Ishikawa (cell line): ENCODE data around the gene AKR1C8.

ENCODE experiments used
- CEBPB ChIP-seq: IDR thresholded peaks from 2 replicates; pipeline ENCODE4 v1.6.1; 2012
- CREB1 ChIP-seq: IDR thresholded peaks from 2 replicates; pipeline ENCODE4 v1.6.1; 2012; ENCODE audit warnings: low read depth
- EGR1 ChIP-seq: IDR thresholded peaks from 2 replicates; pipeline ENCODE4 v1.6.1; 2012
- EP300 ChIP-seq: IDR thresholded peaks from 2 replicates; pipeline ENCODE4 v1.6.1; 2012; ENCODE audit warnings: borderline replicate concordance
- FOXM1 ChIP-seq: IDR thresholded peaks from 2 replicates; pipeline ENCODE4 v1.6.1; 2012; ENCODE audit warnings: low read depth, borderline replicate concordance
- MAX ChIP-seq: IDR thresholded peaks from 2 replicates; pipeline ENCODE4 v1.6.1; 2012
- NFIC ChIP-seq: IDR thresholded peaks from 2 replicates; pipeline ENCODE4 v1.6.1; 2012
- RAD21 ChIP-seq: IDR thresholded peaks from 2 replicates; pipeline ENCODE4 v1.6.1; 2012; ENCODE audit warnings: low read depth
- REST ChIP-seq: IDR thresholded peaks from 2 replicates; pipeline ENCODE4 v1.6.1; 2012; ENCODE audit warnings: low read depth, mild to moderate bottlenecking
- TAF1 ChIP-seq: IDR thresholded peaks from 2 replicates; pipeline ENCODE4 v1.6.1; 2012; ENCODE audit warnings: low read depth, mild to moderate bottlenecking
- TCF12 ChIP-seq: IDR thresholded peaks from 2 replicates; pipeline ENCODE4 v1.6.1; 2012; ENCODE audit warnings: low read depth
- TEAD4 ChIP-seq: IDR thresholded peaks from 2 replicates; pipeline ENCODE4 v1.6.1; 2012
- USF1 ChIP-seq: IDR thresholded peaks from 2 replicates; pipeline ENCODE4 v1.6.1; 2012
- YY1 ChIP-seq: IDR thresholded peaks from 2 replicates; pipeline ENCODE4 v1.6.1; 2012; ENCODE audit warnings: low read depth
- ZBTB7A ChIP-seq: IDR thresholded peaks from 2 replicates; pipeline ENCODE4 v1.6.1; 2012; ENCODE audit warnings: low read depth

AKR1C8 gene

GRCh38 chr10:5146920-5147254, 38.1 kb downstream of the AKR1C8 start:
- TF ChIP-seq CREB1 (no peak), RAD21 (no peak), TEAD4 (no peak), CEBPB (no peak), TCF12 (no peak), USF1 (no peak), EP300 (no peak), YY1 (no peak), MAX (no peak), ZBTB7A (no peak), REST (no peak), FOXM1 (no peak), TAF1 (no peak), NFIC (no peak), EGR1 (no peak)

- TF ChIP-seq REST = no peak
- no peak for TF ChIP-seq CREB1
- no peak for TF ChIP-seq EP300
- TF ChIP-seq YY1 = no peak
- TF ChIP-seq MAX = no peak
- no peak for TF ChIP-seq TCF12
- TF ChIP-seq EGR1 = no peak
- no peak for TF ChIP-seq USF1
- no peak for TF ChIP-seq ZBTB7A
- TF ChIP-seq RAD21 = no peak
These were observed 41.8 kb downstream of the AKR1C8 start for GRCh38 chr10:5143137-5143536.

GRCh38 chr10:5142199-5142598, 42.8 kb downstream of the AKR1C8 start:
- TF ChIP-seq RAD21 = no peak
- no peak for TF ChIP-seq NFIC
- no peak for TF ChIP-seq ZBTB7A
- TF ChIP-seq FOXM1 = no peak
- TF ChIP-seq YY1 = no peak
- TF ChIP-seq TAF1 = no peak
- TF ChIP-seq TCF12 = no peak
- TF ChIP-seq CREB1 = no peak
- no peak for TF ChIP-seq EP300
- TF ChIP-seq TEAD4 = no peak

GRCh38 chr10:5136468-5137087, 48.4 kb downstream of the AKR1C8 start:
- TF ChIP-seq REST (no peak), NFIC (no peak), YY1 (no peak), CREB1 (no peak), EP300 (no peak), ZBTB7A (no peak), FOXM1 (no peak), USF1 (no peak)
